ENCODE data around the gene ZBTB1. TPM values are rescaled to one million over a fixed set of nuclear protein-coding genes. Genes with fewer than 3 reads are reported as not detected.

Gene ZBTB1
- total and polyA plus RNA-seq, 9 of the 15 experiments (the other 6 are each of a cell fraction or from before 2014, with no cell fraction given): 2.3 to 16.5 (median 9.0) TPM

DNA sequence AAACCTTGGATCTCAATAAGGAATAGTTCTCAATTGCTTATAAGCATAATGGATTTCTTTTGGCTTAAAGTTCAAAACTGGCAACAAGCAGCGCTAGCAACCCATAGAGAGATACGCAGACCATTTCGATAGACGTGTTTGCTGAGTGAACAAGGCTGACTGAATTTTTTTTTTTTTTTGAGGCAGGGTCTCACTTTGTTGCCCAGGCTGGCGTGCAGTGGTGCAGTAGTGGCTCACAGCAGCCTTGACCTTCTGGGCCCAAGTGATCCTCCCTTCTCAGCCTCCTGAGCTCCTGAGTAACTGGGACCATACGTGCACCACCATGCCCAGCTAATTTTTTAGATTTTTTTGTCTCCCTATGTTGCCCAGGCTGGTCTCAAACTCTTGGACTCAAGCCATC is 40.7 kb upstream of the ZBTB1 start:
- ATAC-seq: no peak
- H3K4me3 ChIP-seq: no peak overlapping the region
- H3K79me2 ChIP-seq (ENCODE audit: control insufficient read depth, insufficient read depth, low read length): no peaks in the 10 kb centered on the region
- no TSS peak for BruUV-seq (replicated peaks)
- DNase-seq (ENCODE audit: extremely low read depth in 1 of 4, low spot score in 3 of 4): no peak
- no peaks in the 10 kb centered on the region for H3K9me1 ChIP-seq (ENCODE audit: control insufficient read depth, insufficient read depth, low read length)
- WGBS (ENCODE audit: insufficient coverage, low coverage, missing lambda C conversion rate): 83% methylated on average over 6 of the region's 6 CpGs
- peaks cover 8 to 9% of the 10 kb centered on the region in 2 experiments; a peak in 4 of 5 replicates for H3K4me1 ChIP-seq (replicated peaks in 1 of 2; ENCODE audit: control insufficient read depth in 2 of 2, insufficient read depth in 2 of 2, low read length in 2 of 2)
- H3K36me3 ChIP-seq (ENCODE audit: control insufficient read depth, insufficient read depth, low read length): peaks cover 17% of the 10 kb centered on the region; the same call in 2 of the 3 replicates
- no peaks in the 10 kb centered on the region; the same call in 1 of the 2 replicates for H4K20me1 ChIP-seq (replicated peaks; ENCODE audit: control insufficient read depth, insufficient read depth, low read length)
- no peak overlapping the region for H3K27ac ChIP-seq (ENCODE audit: extremely low read depth, low read depth, low read length)
- ChIA-PET POLR2A (interaction anchor here (0.6 to 2.3 kb wide), 5 partner anchors 8 to 34 kb away, joined by 3 to 9 read pairs (median 3); no protein-coding TSS in a partner anchor), CTCF (ENCODE audit: low intra/inter-chr PET ratio) (no interaction called here)
- no peak overlapping the region for H3K4me2 ChIP-seq (ENCODE audit: insufficient read depth, low read length)
- no peak for FAIRE-seq
- in situ Hi-C loops (cut with MboI): loop anchor here (10.0 kb wide), 1 partner anchor 119 kb away; no protein-coding TSS in a partner anchor
- H3K27me3 ChIP-seq (ENCODE audit: control insufficient read depth in 2 of 2, insufficient read depth in 2 of 2, low read length in 2 of 2): no peaks in the 10 kb centered on the region
- no peak overlapping the region for H2AFZ ChIP-seq (ENCODE audit: low read depth, low read length)
- TF ChIP-seq, protein P1, sequence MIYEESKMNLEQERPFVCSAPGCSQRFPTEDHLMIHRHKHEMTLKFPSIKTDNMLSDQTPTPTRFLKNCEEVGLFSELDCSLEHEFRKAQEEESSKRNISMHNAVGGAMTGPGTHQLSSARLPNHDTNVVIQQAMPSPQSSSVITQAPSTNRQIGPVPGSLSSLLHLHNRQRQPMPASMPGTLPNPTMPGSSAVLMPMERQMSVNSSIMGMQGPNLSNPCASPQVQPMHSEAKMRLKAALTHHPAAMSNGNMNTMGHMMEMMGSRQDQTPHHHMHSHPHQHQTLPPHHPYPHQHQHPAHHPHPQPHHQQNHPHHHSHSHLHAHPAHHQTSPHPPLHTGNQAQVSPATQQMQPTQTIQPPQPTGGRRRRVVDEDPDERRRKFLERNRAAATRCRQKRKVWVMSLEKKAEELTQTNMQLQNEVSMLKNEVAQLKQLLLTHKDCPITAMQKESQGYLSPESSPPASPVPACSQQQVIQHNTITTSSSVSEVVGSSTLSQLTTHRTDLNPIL (CRISPR knock-in tag; IDR thresholded peaks at IDR 0.05): no peak
- TF ChIP-seq, protein P2, sequence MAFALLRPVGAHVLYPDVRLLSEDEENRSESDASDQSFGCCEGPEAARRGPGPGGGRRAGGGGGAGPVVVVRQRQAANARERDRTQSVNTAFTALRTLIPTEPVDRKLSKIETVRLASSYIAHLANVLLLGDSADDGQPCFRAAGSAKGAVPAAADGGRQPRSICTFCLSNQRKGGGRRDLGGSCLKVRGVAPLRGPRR (CRISPR knock-in tag; IDR thresholded peaks at IDR 0.05): no peak
- TF ChIP-seq, protein P3, sequence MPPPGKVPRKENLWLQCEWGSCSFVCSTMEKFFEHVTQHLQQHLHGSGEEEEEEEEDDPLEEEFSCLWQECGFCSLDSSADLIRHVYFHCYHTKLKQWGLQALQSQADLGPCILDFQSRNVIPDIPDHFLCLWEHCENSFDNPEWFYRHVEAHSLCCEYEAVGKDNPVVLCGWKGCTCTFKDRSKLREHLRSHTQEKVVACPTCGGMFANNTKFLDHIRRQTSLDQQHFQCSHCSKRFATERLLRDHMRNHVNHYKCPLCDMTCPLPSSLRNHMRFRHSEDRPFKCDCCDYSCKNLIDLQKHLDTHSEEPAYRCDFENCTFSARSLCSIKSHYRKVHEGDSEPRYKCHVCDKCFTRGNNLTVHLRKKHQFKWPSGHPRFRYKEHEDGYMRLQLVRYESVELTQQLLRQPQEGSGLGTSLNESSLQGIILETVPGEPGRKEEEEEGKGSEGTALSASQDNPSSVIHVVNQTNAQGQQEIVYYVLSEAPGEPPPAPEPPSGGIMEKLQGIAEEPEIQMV (tag; conservative IDR thresholded peaks at IDR 0.05; ENCODE audit: low read depth): no peak
- TF ChIP-seq BACH1 (tag; IDR thresholded peaks at IDR 0.05) (no peak), RUNX1 (IDR thresholded peaks at IDR 0.05; ENCODE audit: low read depth) (no peak), DPF2 (IDR thresholded peaks at IDR 0.05) (no peak), HDGF (IDR thresholded peaks at IDR 0.05) (no peak), SRF (CRISPR knock-in tag; IDR thresholded peaks at IDR 0.05) (no peak)
- no peak overlapping the region for H3K9ac ChIP-seq (ENCODE audit: insufficient read depth in 1 of 2, low read depth in 2 of 2, low read length in 2 of 2)
- no peaks in the 10 kb centered on the region for H3K9me3 ChIP-seq (replicated peaks; ENCODE audit: control insufficient read depth, insufficient read depth, low read depth, low read length)
- intact Hi-C loops (cut with micrococcal nuclease): no loop called here
